ENCODE results near the gene DNAAF3. TPM values are rescaled to one million over a fixed set of nuclear protein-coding genes. Genes with fewer than 3 reads are reported as not detected.
A peak's percentile ranks its signal among the peaks of the same experiment; 100 is the strongest.

The DNAAF3 gene
- polyA plus RNA-seq, 1 donor: 0.99 TPM

GRCh38 chr19:55197528-55197927 is 31.1 kb upstream of the DNAAF3 start:
- Histone ChIP-seq H3K27me3 (ENCODE audit: control insufficient read depth, insufficient read depth, low read length) (no peaks in the 10 kb centered on the region), H3K27ac (ENCODE audit: low read length) (no peak overlapping the region), H3K4me3 (ENCODE audit: low read length) (no peak overlapping the region), H3K4me1 (ENCODE audit: control insufficient read depth, insufficient read depth, low read length) (no peaks in the 10 kb centered on the region), H3K36me3 (ENCODE audit: control insufficient read depth, insufficient read depth, low read length) (peaks cover 58% of the 10 kb centered on the region), H3K9me3 (ENCODE audit: control insufficient read depth, low read depth, low read length) (no peaks in the 10 kb centered on the region)
- no peak for DNase-seq
- no CpG with 5 or more reads among the region's 4 CpGs for WGBS (ENCODE audit: insufficient coverage, low lambda C conversion rate)

GRCh38 chr19:55196803-55197202 is 30.4 kb upstream of the DNAAF3 start:
- Histone ChIP-seq H3K9me3 (ENCODE audit: control insufficient read depth, low read depth, low read length) (no peaks in the 10 kb centered on the region), H3K36me3 (ENCODE audit: control insufficient read depth, insufficient read depth, low read length) (peaks cover 55% of the 10 kb centered on the region), H3K4me1 (ENCODE audit: control insufficient read depth, insufficient read depth, low read length) (no peaks in the 10 kb centered on the region), H3K27ac (ENCODE audit: low read length) (no peak overlapping the region), H3K4me3 (ENCODE audit: low read length) (no peak overlapping the region), H3K27me3 (ENCODE audit: control insufficient read depth, insufficient read depth, low read length) (no peaks in the 10 kb centered on the region)
- WGBS (ENCODE audit: insufficient coverage, low lambda C conversion rate): no CpG with 5 or more reads among the region's 10 CpGs
- no peak for DNase-seq

- H3K36me3 ChIP-seq (ENCODE audit: control insufficient read depth, insufficient read depth, low read length): peaks cover 36% of the 10 kb centered on the region
- no peaks in the 10 kb centered on the region for H3K4me1 ChIP-seq (ENCODE audit: control insufficient read depth, insufficient read depth, low read length)
- H3K27ac ChIP-seq (ENCODE audit: low read length): no peak overlapping the region
- H3K27me3 ChIP-seq (ENCODE audit: control insufficient read depth, insufficient read depth, low read length): no peaks in the 10 kb centered on the region
- DNase-seq: no peak
- no peak overlapping the region for H3K4me3 ChIP-seq (ENCODE audit: low read length)
- no CpG with 5 or more reads among the region's 12 CpGs for WGBS (ENCODE audit: insufficient coverage, low lambda C conversion rate)
- no peaks in the 10 kb centered on the region for H3K9me3 ChIP-seq (ENCODE audit: control insufficient read depth, low read depth, low read length)
These were observed 27.1 kb upstream of the DNAAF3 start for GRCh38 chr19:55193481-55193880.

DNA sequence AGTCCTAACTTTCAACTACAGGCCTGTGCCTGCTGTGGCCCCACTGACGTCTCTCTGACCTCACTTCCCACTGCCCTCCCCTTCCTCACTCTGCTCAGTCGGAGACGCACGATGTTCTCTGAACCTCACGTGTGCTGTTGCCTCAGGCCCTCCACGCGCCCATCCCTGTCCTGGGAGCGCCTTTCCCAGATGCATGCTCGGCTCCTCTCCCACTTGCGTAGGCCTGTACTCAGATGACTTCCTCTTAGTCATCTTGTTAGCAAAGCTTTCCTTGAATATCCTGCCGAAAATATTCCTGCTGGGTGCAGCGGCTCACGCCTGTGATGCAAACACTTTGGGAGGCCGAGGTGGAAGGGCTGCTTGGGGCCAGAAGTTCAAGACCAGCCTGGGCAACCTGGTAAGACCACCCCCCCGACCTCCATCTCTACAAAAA is 23.0 kb upstream of the DNAAF3 start:
- Histone ChIP-seq H3K4me1 (ENCODE audit: control insufficient read depth, insufficient read depth, low read length) (no peaks in the 10 kb centered on the region), H3K4me3 (ENCODE audit: low read length) (no peak overlapping the region), H3K27ac (ENCODE audit: low read length) (no peak overlapping the region), H3K36me3 (ENCODE audit: control insufficient read depth, insufficient read depth, low read length) (peaks cover 16% of the 10 kb centered on the region), H3K27me3 (ENCODE audit: control insufficient read depth, insufficient read depth, low read length) (no peaks in the 10 kb centered on the region), H3K9me3 (ENCODE audit: control insufficient read depth, low read depth, low read length) (no peaks in the 10 kb centered on the region)
- no CpG with 5 or more reads among the region's 15 CpGs for WGBS (ENCODE audit: insufficient coverage, low lambda C conversion rate)
- no peak for DNase-seq

DNA sequence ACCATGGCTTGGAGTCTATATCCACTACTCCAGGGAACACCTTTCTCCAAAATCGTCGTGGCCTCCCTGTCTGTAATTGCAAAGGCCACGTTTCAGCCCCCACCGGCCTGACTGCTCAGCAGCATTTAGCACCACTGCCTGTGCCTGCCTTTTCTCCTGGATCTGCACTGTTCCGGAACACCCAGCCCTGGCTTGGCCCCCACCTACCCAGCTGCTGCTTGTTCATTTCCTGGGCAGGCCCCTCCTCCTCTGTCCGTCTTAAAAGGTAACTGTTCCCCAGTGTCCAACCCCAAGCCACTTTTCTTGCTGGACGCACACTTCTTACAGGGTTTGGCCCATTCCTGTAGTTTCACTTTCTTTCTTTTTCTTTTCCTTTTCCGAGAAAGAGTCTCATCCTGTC is 22.2 kb upstream of the DNAAF3 start:
- Histone ChIP-seq H3K27ac (ENCODE audit: low read length) (no peak overlapping the region), H3K9me3 (ENCODE audit: control insufficient read depth, low read depth, low read length) (no peaks in the 10 kb centered on the region), H3K4me1 (ENCODE audit: control insufficient read depth, insufficient read depth, low read length) (no peaks in the 10 kb centered on the region), H3K4me3 (ENCODE audit: low read length) (no peak overlapping the region), H3K27me3 (ENCODE audit: control insufficient read depth, insufficient read depth, low read length) (no peaks in the 10 kb centered on the region), H3K36me3 (ENCODE audit: control insufficient read depth, insufficient read depth, low read length) (peaks cover 11% of the 10 kb centered on the region)
- 93% methylated on average over 3 of the region's 8 CpGs for WGBS (ENCODE audit: insufficient coverage, low lambda C conversion rate)
- no peak for DNase-seq

- Histone ChIP-seq H3K27me3 (ENCODE audit: control insufficient read depth, insufficient read depth, low read length) (peaks cover 3% of the 10 kb centered on the region), H3K36me3 (ENCODE audit: control insufficient read depth, insufficient read depth, low read length) (peaks cover 10% of the 10 kb centered on the region)
- no CpG with 5 or more reads among the region's 12 CpGs for WGBS (ENCODE audit: insufficient coverage, low lambda C conversion rate)
These were observed 19.7 kb upstream of the DNAAF3 start for GRCh38 chr19:55186080-55186479.

GRCh38 chr19:55181740-55182139 is 15.3 kb upstream of the DNAAF3 start:
- Histone ChIP-seq H3K4me3 (ENCODE audit: low read length) (no peak overlapping the region), H3K27me3 (ENCODE audit: control insufficient read depth, insufficient read depth, low read length) (peaks cover 45% of the 10 kb centered on the region), H3K36me3 (ENCODE audit: control insufficient read depth, insufficient read depth, low read length) (peaks cover 11% of the 10 kb centered on the region), H3K4me1 (ENCODE audit: control insufficient read depth, insufficient read depth, low read length) (peaks cover 12% of the 10 kb centered on the region), H3K9me3 (ENCODE audit: control insufficient read depth, low read depth, low read length) (peaks cover 10% of the 10 kb centered on the region), H3K27ac (ENCODE audit: low read length) (no peak overlapping the region)
- no CpG with 5 or more reads among the region's 20 CpGs for WGBS (ENCODE audit: insufficient coverage, low lambda C conversion rate)
- no peak for DNase-seq

More at GRCh38 chr19:55186080-55186479, 19.7 kb upstream of the DNAAF3 start:
- Histone ChIP-seq H3K9me3 (ENCODE audit: control insufficient read depth, low read depth, low read length) (no peaks in the 10 kb centered on the region), H3K4me1 (ENCODE audit: control insufficient read depth, insufficient read depth, low read length) (no peaks in the 10 kb centered on the region), H3K4me3 (ENCODE audit: low read length) (no peak overlapping the region), H3K27ac (ENCODE audit: low read length) (no peak overlapping the region)
- DNase-seq: no peak

GRCh38 chr19:55179606-55180484 is 13.4 kb upstream of the DNAAF3 start, which contains the start of gene SYT5:
Gene SYT5 (minus strand): TSS chr19:55180289. CDS start chr19:55179041, 1,248 bp downstream.
- Histone ChIP-seq H3K9me3 (ENCODE audit: control insufficient read depth, low read depth, low read length) (peaks cover 14% of the 10 kb centered on the region), H3K27ac (ENCODE audit: low read length) (peak within 1 kb of the TSS; percentile 28), H3K4me1 (ENCODE audit: control insufficient read depth, insufficient read depth, low read length) (peaks cover 12% of the 10 kb centered on the region), H3K4me3 (ENCODE audit: low read length) (peak within 1 kb of the TSS; percentile 30), H3K36me3 (ENCODE audit: control insufficient read depth, insufficient read depth, low read length) (peaks cover 9% of the 10 kb centered on the region), H3K27me3 (ENCODE audit: control insufficient read depth, insufficient read depth, low read length) (peaks cover 64% of the 10 kb centered on the region)
- 20% methylated on average over 1 of the region's 68 CpGs for WGBS (ENCODE audit: insufficient coverage, low lambda C conversion rate)
- peak in 1 of 2 donors; percentile 50 for DNase-seq

DNA sequence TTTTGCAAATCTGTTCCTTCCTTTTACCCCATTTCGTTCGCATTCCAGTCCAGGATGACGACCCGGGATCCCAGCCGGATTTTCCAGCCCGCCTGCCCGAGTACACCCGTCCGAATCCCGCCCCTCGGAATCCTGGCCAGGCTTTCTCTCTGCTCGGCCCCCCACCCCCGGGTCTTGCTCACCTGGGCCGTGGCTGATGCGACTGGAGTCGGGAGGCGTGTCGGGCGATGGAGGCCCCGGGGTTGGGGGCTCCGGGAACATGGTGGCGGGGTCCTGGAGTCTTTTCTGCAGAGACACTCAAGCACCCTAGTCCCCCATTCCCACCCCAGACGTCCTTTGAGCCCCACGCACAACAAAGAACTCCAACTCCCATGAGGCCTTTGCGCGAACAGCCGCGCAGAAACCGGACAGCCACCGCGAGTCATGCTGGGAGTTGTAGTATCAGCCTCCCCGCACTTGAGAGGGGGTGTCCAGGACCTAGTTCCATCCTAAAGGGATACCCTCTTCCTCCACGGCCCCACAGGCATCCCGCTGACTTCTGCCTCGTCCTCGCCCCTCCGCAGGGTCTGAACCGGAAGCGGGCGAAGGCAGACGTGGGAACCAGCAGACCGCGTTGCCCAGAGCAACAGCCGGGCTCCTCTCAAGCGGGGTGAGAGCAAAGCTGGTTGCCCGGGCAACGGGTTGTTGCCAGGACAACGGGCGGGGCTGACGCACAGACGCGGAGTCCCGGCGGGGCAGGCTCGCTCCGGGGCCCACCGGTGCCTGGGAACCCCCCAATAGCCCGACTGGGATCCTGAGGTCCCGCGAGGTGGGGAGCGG is 12.6 kb upstream of the DNAAF3 start:
- Histone ChIP-seq H3K4me1 (ENCODE audit: control insufficient read depth, insufficient read depth, low read length) (peaks cover 12% of the 10 kb centered on the region), H3K27ac (ENCODE audit: low read length) (peak overlapping the region; percentile 28), H3K4me3 (ENCODE audit: low read length) (peak overlapping the region; percentile 30), H3K36me3 (ENCODE audit: control insufficient read depth, insufficient read depth, low read length) (peaks cover 9% of the 10 kb centered on the region), H3K27me3 (ENCODE audit: control insufficient read depth, insufficient read depth, low read length) (peaks cover 72% of the 10 kb centered on the region), H3K9me3 (ENCODE audit: control insufficient read depth, low read depth, low read length) (peaks cover 14% of the 10 kb centered on the region)
- DNase-seq: peak; percentile 66 to 74
- no CpG with 5 or more reads among the region's 61 CpGs for WGBS (ENCODE audit: insufficient coverage, low lambda C conversion rate)

GRCh38 chr19:55176076-55176475 is 9.7 kb upstream of the DNAAF3 start:
- peaks cover 12% of the 10 kb centered on the region for H3K4me1 ChIP-seq (ENCODE audit: control insufficient read depth, insufficient read depth, low read length)
- H3K27ac ChIP-seq (ENCODE audit: low read length): no peak overlapping the region
- H3K4me3 ChIP-seq (ENCODE audit: low read length): no peak overlapping the region
- H3K9me3 ChIP-seq (ENCODE audit: control insufficient read depth, low read depth, low read length): peaks cover 16% of the 10 kb centered on the region
- no peak for DNase-seq
- WGBS (ENCODE audit: insufficient coverage, low lambda C conversion rate): no CpG with 5 or more reads among the region's 2 CpGs
- peaks cover 96% of the 10 kb centered on the region for H3K27me3 ChIP-seq (ENCODE audit: control insufficient read depth, insufficient read depth, low read length)
- peaks cover under 1% of the 10 kb centered on the region for H3K36me3 ChIP-seq (ENCODE audit: control insufficient read depth, insufficient read depth, low read length)

Data from large intestine (tissue), 3 donors.